Cardiac fibroblast (primary cell): ENCODE measurements around the gene GABPB1.

Experiments
- DNase-seq, 2 donors: peaks; one replicate each; pipeline versions ENCODE4 v3.0.0 to v3.0.0-alpha.2; 2010; ENCODE audit warnings: low read depth in 2 of 2
- H3K4me3 ChIP-seq, 2 donors: replicated peaks in 1 of 2; 1 replicate in 1 of 2; 2 replicates in 1 of 2; pipeline ENCODE4 v1.5.1; 2011; ENCODE audit warnings: low read depth in 2 of 2, low read length in 2 of 2, mild to moderate bottlenecking in 2 of 2, moderate library complexity in 1 of 2
- CTCF ChIP-seq: IDR thresholded peaks from one replicate; pipeline ENCODE4 v1.5.1; 2011; ENCODE audit warnings: low read depth, mild to moderate bottlenecking, low read length, inconsistent platforms

Gene GABPB1

GRCh38 chr15:50344006-50344464, 11.0 kb downstream of the GABPB1 start:
- no peak overlapping the region for H3K4me3 ChIP-seq
- TF ChIP-seq CTCF, result no peak
- no peak for DNase-seq

DNA sequence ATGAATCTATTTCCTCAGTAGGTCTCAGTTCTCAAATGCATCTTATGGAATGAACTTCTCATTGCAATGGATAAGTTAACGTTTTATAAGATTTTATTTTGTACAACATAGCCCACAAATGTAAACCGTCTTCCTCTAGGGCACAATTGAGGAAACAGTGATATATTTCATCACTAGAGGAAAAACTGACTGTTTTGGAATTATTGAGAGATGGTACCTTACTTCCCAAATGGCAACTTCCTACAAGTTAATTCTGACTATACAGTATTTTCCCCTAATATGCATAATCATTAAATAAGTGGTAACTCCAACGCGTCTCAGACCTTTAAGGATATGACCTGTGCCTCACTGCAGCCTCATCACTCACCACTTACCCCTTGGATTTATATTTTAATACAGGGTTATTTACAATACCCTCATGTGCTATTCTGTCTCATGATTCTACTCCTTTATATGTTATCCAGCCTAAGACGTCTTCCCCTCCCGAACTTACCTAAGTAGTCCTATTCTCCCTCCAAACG, 13.3 kb downstream of the GABPB1 start:
- no peak for TF ChIP-seq CTCF
- H3K4me3 ChIP-seq, result no peak overlapping the region
- DNase-seq, result no peak

GRCh38 chr15:50340416-50340815, 14.6 kb downstream of the GABPB1 start:
- DNase-seq, result no peak
- no peak overlapping the region for H3K4me3 ChIP-seq
- TF ChIP-seq CTCF, result no peak

GRCh38 chr15:50339717-50340116, 15.3 kb downstream of the GABPB1 start:
- DNase-seq, result no peak
- TF ChIP-seq CTCF, result no peak
- no peak overlapping the region for H3K4me3 ChIP-seq

- H3K4me3 ChIP-seq, result no peak overlapping the region
- no peak for TF ChIP-seq CTCF
- no peak for DNase-seq
Measured at GRCh38 chr15:50335251-50335650, 19.7 kb downstream of the GABPB1 start.

DNA sequence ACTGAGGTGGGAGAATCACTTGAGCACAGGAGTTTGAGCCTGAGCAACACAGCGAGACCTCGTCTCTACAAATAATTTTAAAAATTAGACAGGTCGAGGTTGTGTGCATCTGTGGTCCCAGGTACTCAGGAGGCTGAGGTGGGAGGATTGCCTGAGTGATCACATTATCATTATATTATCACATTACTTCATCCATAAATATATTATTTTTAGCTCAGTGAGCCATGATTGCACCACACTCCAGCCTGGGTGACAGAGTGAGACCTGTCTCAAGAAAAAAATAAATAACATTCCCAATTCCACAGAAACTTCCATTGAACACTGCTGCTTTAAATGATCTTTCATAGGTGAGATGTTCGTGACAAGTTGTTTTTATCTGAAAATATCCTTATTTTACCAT, 21.8 kb downstream of the GABPB1 start:
- no peak for DNase-seq
- no peak for TF ChIP-seq CTCF
- no peak overlapping the region for H3K4me3 ChIP-seq

GRCh38 chr15:50330921-50331320, 24.1 kb downstream of the GABPB1 start:
- no peak overlapping the region for H3K4me3 ChIP-seq
- no peak for TF ChIP-seq CTCF
- DNase-seq, result peak in 1 of 2 donors; percentile 59
